GM12878 (cell line): Measurements from ENCODE around the gene MRPL46. TPM values are rescaled to one million over a fixed set of nuclear protein-coding genes. Genes with fewer than 3 reads are reported as not detected.

Source experiments
- ATAC-seq: fragments of 200-7000 bp; cut with Tn5 transposase; 3 replicates; pipeline ENCODE4 v1.9.1; 2020; ENCODE audit warnings: mild to moderate bottlenecking, moderate library complexity
- BruUV-seq: library from RNA; stranded (reverse); fragments of 400-500 nt; replicated peaks from 2 replicates; lab custom pipeline; 2021; lab: Mats Ljungman, UMichigan
- CTCF ChIA-PET: fragments of 300-600 bp; sonication (Branson Sonifier 250); formaldehyde crosslinking; extraction: SDS; loops from one replicate; lab custom pipeline; 2021; ENCODE audit warnings: inconsistent platforms; lab: Yijun Ruan, JAX
- POLR2A ChIA-PET: fragments of 350-600 bp; formaldehyde crosslinking; extraction: SDS; loops from one replicate; lab custom pipeline; 2021; ENCODE audit warnings: inconsistent platforms; lab: Charles Lee
- RAD21 ChIA-PET: fragments of 300-600 bp; sonication (Branson Sonifier 250); formaldehyde crosslinking; loops from one replicate; lab custom pipeline; 2023; ENCODE audit warnings: antibody characterized with exemption; ENCODE audit not compliant: unreplicated experiment; lab: Charles Lee
- SMC1A ChIA-PET: fragments of 300-600 bp; sonication (Branson Sonifier 250); formaldehyde crosslinking; loops from one replicate; lab custom pipeline; 2023; ENCODE audit not compliant: unreplicated experiment, uncharacterized antibody; lab: Charles Lee
- DNase-seq: peaks from one replicate; pipeline ENCODE4 v3.0.0-alpha.2; 2011; ENCODE audit warnings: low read depth, low spot score
- FAIRE-seq: peaks from 3 replicates; lab custom pipeline; 2011; peaks lifted over from hg19 to GRCh38; lab: Jason Lieb, UNC
- H2AFZ ChIP-seq: 2 replicates; pipeline ENCODE4 v1.6.0; 2011; ENCODE audit warnings: low read depth, low read length, control low read depth; ENCODE audit not compliant: control insufficient read depth
- H3K27ac ChIP-seq: 2 replicates; pipeline ENCODE4 v1.5.1; 2011; ENCODE audit warnings: control low read depth; ENCODE audit not compliant: control insufficient read depth, insufficient read depth
- H3K27me3 ChIP-seq, 2 experiments: replicated peaks in 1 of 2; 2 replicates each; pipeline versions ENCODE4 v1.6.0 to v1.6.1; 2011; ENCODE audit warnings: low read length in 1 of 2; ENCODE audit not compliant: control insufficient read depth in 2 of 2, insufficient read depth in 2 of 2
- H3K36me3 ChIP-seq, 2 experiments: 2 replicates each; pipeline ENCODE4 v1.5.1; 2011; ENCODE audit warnings: low read length in 1 of 2; ENCODE audit not compliant: control insufficient read depth in 2 of 2, insufficient read depth in 2 of 2
- H3K4me1 ChIP-seq: 2 replicates; pipeline ENCODE4 v1.6.1; 2011; ENCODE audit warnings: mild to moderate bottlenecking, low read length, moderate library complexity, mixed read lengths; ENCODE audit not compliant: control insufficient read depth, insufficient read depth
- H3K4me2 ChIP-seq: 2 replicates; pipeline ENCODE4 v1.6.0; 2011; ENCODE audit warnings: control low read depth; ENCODE audit not compliant: control insufficient read depth, insufficient read depth
- H3K4me3 ChIP-seq: fragments of 200-600 bp; sonication (generic); 2 replicates; pipeline ENCODE4 v1.5.1; 2016
- H3K79me2 ChIP-seq: 2 replicates; pipeline ENCODE4 v1.6.0; 2011; ENCODE audit warnings: low read length; ENCODE audit not compliant: control insufficient read depth, insufficient read depth
- H3K9ac ChIP-seq: 2 replicates; pipeline ENCODE4 v1.8.0; 2011; ENCODE audit warnings: low read length, control low read depth, mixed read lengths; ENCODE audit not compliant: control insufficient read depth, insufficient read depth
- H3K9me3 ChIP-seq: replicated peaks from 3 replicates; pipeline ENCODE4 v1.5.1; 2011; ENCODE audit warnings: mild to moderate bottlenecking, low read length; ENCODE audit not compliant: control insufficient read depth, insufficient read depth
- H4K20me1 ChIP-seq: 2 replicates; pipeline ENCODE4 v1.6.0; 2011; ENCODE audit not compliant: control insufficient read depth, insufficient read depth
- ATF7 ChIP-seq: fragments of 450-650 bp; IDR thresholded peaks from 2 replicates; pipeline ENCODE4 v1.6.1; 2016; ENCODE audit warnings: low read depth, mild to moderate bottlenecking
- CBFB ChIP-seq: IDR thresholded peaks from 2 replicates; pipeline ENCODE4 v1.6.1; 2016; ENCODE audit warnings: antibody characterized with exemption, low read depth
- E2F4 ChIP-seq: IDR thresholded peaks from 2 replicates; pipeline ENCODE4 v1.6.1; 2012; ENCODE audit warnings: low read depth, low read length, improper control_type of control experiment
- ELK1 ChIP-seq: IDR thresholded peaks from 2 replicates; pipeline ENCODE4 v1.6.1; 2012; ENCODE audit warnings: low read depth, low read length, improper control_type of control experiment
- FOXM1 ChIP-seq: IDR thresholded peaks from 2 replicates; pipeline ENCODE4 v1.6.1; 2012; ENCODE audit warnings: low read depth, mild to moderate bottlenecking, inconsistent platforms, low read length, moderate library complexity
- GATAD2B ChIP-seq: fragments of 450-650 bp; conservative IDR thresholded peaks from 2 replicates; pipeline ENCODE4 v1.6.1; 2017; ENCODE audit warnings: low read depth, mild to moderate bottlenecking, moderate library complexity
- HCFC1 ChIP-seq: fragments of 150-350 bp; IDR thresholded peaks from 2 replicates; pipeline ENCODE4 v1.6.1; 2014; ENCODE audit warnings: low read length
- NFYA ChIP-seq: IDR thresholded peaks from 2 replicates; pipeline ENCODE4 v1.6.1; 2011; ENCODE audit warnings: low read depth, mild to moderate bottlenecking, low read length, improper control_type of control experiment, borderline replicate concordance
- NFYB ChIP-seq: IDR thresholded peaks from 2 replicates; pipeline ENCODE4 v1.6.1; 2011; ENCODE audit warnings: low read depth, mild to moderate bottlenecking, low read length, improper control_type of control experiment, moderate library complexity; ENCODE audit not compliant: insufficient read depth
- NR2C1 ChIP-seq: fragments of 450-650 bp; IDR thresholded peaks from 2 replicates; pipeline ENCODE4 v1.6.1; 2017; ENCODE audit warnings: antibody characterized with exemption, mild to moderate bottlenecking, moderate library complexity
- NR2F1 ChIP-seq: fragments of 450-650 bp; conservative IDR thresholded peaks from 2 replicates; pipeline ENCODE4 v1.6.1; 2017; ENCODE audit warnings: mild to moderate bottlenecking
- PML ChIP-seq: IDR thresholded peaks from 2 replicates; pipeline ENCODE4 v1.6.1; 2012; ENCODE audit warnings: low read length, inconsistent platforms
- POLR2A ChIP-seq: IDR thresholded peaks from 2 replicates; pipeline ENCODE4 v1.6.1; 2011; ENCODE audit warnings: low read depth, mild to moderate bottlenecking, low read length
- SUZ12 ChIP-seq: fragments of 200-600 bp; sonication (generic); IDR thresholded peaks from one replicate; pipeline ENCODE4 v1.6.1; 2018; ENCODE audit warnings: antibody characterized with exemption, mild to moderate bottlenecking; ENCODE audit not compliant: unreplicated experiment
- YY1 ChIP-seq: IDR thresholded peaks from 2 replicates; pipeline ENCODE4 v1.6.1; 2011; ENCODE audit warnings: low read depth, mild to moderate bottlenecking, low read length
- ZBED1 ChIP-seq: IDR thresholded peaks from 2 replicates; pipeline ENCODE4 v1.6.1; 2016; ENCODE audit warnings: borderline replicate concordance
- WGBS: methylation state at CpG from one replicate; pipeline ENCODE4 v1.1.6; 2016; ENCODE audit warnings: low lambda C conversion rate; ENCODE audit not compliant: insufficient replicate concordance, insufficient coverage; ENCODE audit errors: missing lambda C conversion rate; 5-methylcytosine and 5-hydroxymethylcytosine counted together
- in situ Hi-C: fragments of 300-500 bp; cut with MboI; formaldehyde crosslinking; loops from 9 replicates; pipeline ENCODE4 v1.14.3; 2018; ENCODE audit warnings: mixed read lengths
- intact Hi-C: fragments of 100-400 bp; cut with micrococcal nuclease; formaldehyde crosslinking; loops from one replicate; pipeline ENCODE4 v1.14.2; 2022; ENCODE audit not compliant: unreplicated experiment
- polyA plus RNA-seq, 11 experiments: library from polyadenylated mRNA; depleted of rRNA in 4 of 11; unstranded in 6 of 11; stranded (reverse) in 5 of 11; fragments of >200 nt; fragmentation: Nextera tagmentation in 4 of 11; fragmentation: Illumina TruSeq in 1 of 11; extraction: Ambion mirVana in 4 of 11; extraction: Trizol in 1 of 11; gene quantifications; 1 replicate in 1 of 11; 2 replicates in 10 of 11; pipeline versions ENCODE4 v1.2.1 to v1.2.3, GENCODE V29; 2011 to 2016; ENCODE audit warnings: inconsistent platforms in 2 of 11, missing spikeins in 2 of 11, low read depth in 1 of 11
- total RNA-seq, 4 experiments: library from RNA; depleted of rRNA in 3 of 4; stranded (reverse); fragments of >200 nt in 3 of 4; fragmentation: Illumina TruSeq in 1 of 4; extraction: Trizol in 1 of 4; gene quantifications; 2 replicates each; pipeline versions ENCODE4 v1.2.1 to v1.2.3, GENCODE V29; 2013 to 2021
- TF ChIP-seq, protein P1 (sequence below): fragments of 450-650 bp; IDR thresholded peaks from 2 replicates; pipeline ENCODE4 v1.6.1; 2016; ENCODE audit warnings: mild to moderate bottlenecking

MRPL46 gene
- total and polyA plus RNA-seq, 10 of the 15 experiments (the other 5 are each of a cell fraction or from before 2014, with no cell fraction given) = 37.4 to 96.7 (median 52.9) TPM

DNA sequence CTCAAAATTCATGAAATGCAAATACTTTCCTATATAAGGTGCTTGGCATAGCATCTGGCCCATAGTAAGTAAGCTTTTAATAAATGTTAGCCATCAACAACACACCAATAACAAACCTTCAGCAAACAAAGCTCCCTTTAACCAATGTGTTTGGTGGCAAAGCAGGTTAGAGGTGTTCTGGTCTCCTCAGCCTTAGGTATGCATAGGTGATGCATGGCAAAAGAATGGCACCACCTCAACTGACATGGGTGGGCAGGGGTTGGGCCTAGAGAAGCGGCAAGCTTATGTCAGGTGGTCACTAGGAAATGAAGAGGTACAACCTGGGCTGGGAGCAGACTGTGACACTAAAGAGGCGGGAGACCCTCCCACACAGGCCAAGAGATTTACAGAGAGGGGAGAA, 38.5 kb upstream of the MRPL46 start:
- in situ Hi-C loops = no loop called here
- Histone ChIP-seq H4K20me1 (no peaks in the 10 kb centered on the region), H3K4me2 (no peak overlapping the region), H3K36me3 (no peaks in the 10 kb centered on the region), H3K27ac (no peak overlapping the region), H3K79me2 (no peaks in the 10 kb centered on the region), H3K27me3 (no peaks in the 10 kb centered on the region), H2AFZ (no peak overlapping the region), H3K4me3 (no peak overlapping the region), H3K9me3 (no peaks in the 10 kb centered on the region), H3K9ac (no peak overlapping the region), H3K4me1 (peaks cover 12% of the 10 kb centered on the region)
- BruUV-seq = no TSS peak
- TF ChIP-seq E2F4 = no peak
- TF ChIP-seq, protein P1, sequence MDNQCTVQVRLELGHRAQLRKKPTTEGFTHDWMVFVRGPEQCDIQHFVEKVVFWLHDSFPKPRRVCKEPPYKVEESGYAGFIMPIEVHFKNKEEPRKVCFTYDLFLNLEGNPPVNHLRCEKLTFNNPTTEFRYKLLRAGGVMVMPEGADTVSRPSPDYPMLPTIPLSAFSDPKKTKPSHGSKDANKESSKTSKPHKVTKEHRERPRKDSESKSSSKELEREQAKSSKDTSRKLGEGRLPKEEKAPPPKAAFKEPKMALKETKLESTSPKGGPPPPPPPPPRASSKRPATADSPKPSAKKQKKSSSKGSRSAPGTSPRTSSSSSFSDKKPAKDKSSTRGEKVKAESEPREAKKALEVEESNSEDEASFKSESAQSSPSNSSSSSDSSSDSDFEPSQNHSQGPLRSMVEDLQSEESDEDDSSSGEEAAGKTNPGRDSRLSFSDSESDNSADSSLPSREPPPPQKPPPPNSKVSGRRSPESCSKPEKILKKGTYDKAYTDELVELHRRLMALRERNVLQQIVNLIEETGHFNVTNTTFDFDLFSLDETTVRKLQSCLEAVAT = no peak
- no peak for TF ChIP-seq HCFC1
- no peak for TF ChIP-seq FOXM1
- TF ChIP-seq SUZ12 = no peak
- no peak for TF ChIP-seq NR2F1
- no peak for TF ChIP-seq CBFB
- no peak for TF ChIP-seq ZBED1
- TF ChIP-seq NFYB = no peak
- TF ChIP-seq NR2C1 = no peak
- no peak for TF ChIP-seq YY1
- TF ChIP-seq NFYA = no peak
- TF ChIP-seq GATAD2B = no peak
- no peak for TF ChIP-seq ELK1
- TF ChIP-seq ATF7 = no peak
- no peak for TF ChIP-seq POLR2A
- TF ChIP-seq PML = no peak
- intact Hi-C loops = no loop called here
- ChIA-PET CTCF (interaction anchor here (1.5 kb wide), 1 partner anchor 329 kb away, joined by 4 read pairs; no protein-coding TSS in a partner anchor), RAD21 (no interaction called here), SMC1A (no interaction called here), POLR2A (no interaction called here)
- FAIRE-seq = no peak
- DNase-seq = no peak
- WGBS = 100% methylated on average over 2 of the region's 2 CpGs
- ATAC-seq = no peak
